Cardiac muscle cell (in vitro differentiated cells and primary cell): ENCODE results near the gene CATSPERE. TPM values are rescaled to one million over a fixed set of nuclear protein-coding genes. Genes with fewer than 3 reads are reported as not detected.

ENCODE experiments used
- DNase-seq, 2 donors: peaks; one replicate each; pipeline versions ENCODE4 v3.0.0 to v3.0.0-alpha.2; 2010 to 2017; ENCODE audit warnings: low read depth in 1 of 2, low spot score in 1 of 2
- H3K27ac ChIP-seq: fragments of 200-600 bp; sonication (generic); 2 replicates; pipeline ENCODE4 v1.5.1; 2016
- H3K27me3 ChIP-seq: fragments of 200-600 bp; sonication (generic); 2 replicates; pipeline ENCODE4 v1.6.0; 2016; ENCODE audit warnings: control low read depth
- H3K36me3 ChIP-seq: fragments of 200-600 bp; sonication (generic); 2 replicates; pipeline ENCODE4 v1.5.1; 2016; ENCODE audit warnings: control low read depth
- H3K4me1 ChIP-seq: fragments of 200-600 bp; sonication (generic); 2 replicates; pipeline ENCODE4 v1.8.1; 2017; ENCODE audit warnings: low read depth, mild to moderate bottlenecking, mixed run types
- H3K4me3 ChIP-seq: fragments of 200-600 bp; sonication (generic); 2 replicates; pipeline ENCODE4 v1.5.1; 2016; ENCODE audit warnings: mild to moderate bottlenecking
- H3K9me3 ChIP-seq: fragments of 200-600 bp; sonication (generic); 2 replicates; pipeline ENCODE4 v1.5.1; 2017; ENCODE audit warnings: low read depth, mild to moderate bottlenecking, control low read depth
- CTCF ChIP-seq: IDR thresholded peaks from 2 replicates; pipeline ENCODE4 v1.5.1; 2012; ENCODE audit warnings: low read depth, mild to moderate bottlenecking, low read length
- polyA plus RNA-seq: library from polyadenylated mRNA; unstranded; fragments of >200 nt; fragmentation: Nextera tagmentation; extraction: Ambion mirVana; gene quantifications from 2 replicates; pipeline ENCODE4 v1.2.1, GENCODE V29; 2016
- total RNA-seq: library from RNA; depleted of rRNA; stranded (reverse); fragments of >200 nt; gene quantifications from 2 replicates; pipeline ENCODE4 v1.2.3, GENCODE V29; 2016

CATSPERE gene
- total and polyA plus RNA-seq, 2 experiments from 2014 or later, result 1.1 to 1.4 TPM

- DNase-seq, result peak; percentile 14 to 40
- Histone ChIP-seq H3K27me3 (no peaks in the 10 kb centered on the region), H3K4me1 (peaks cover 16% of the 10 kb centered on the region), H3K4me3 (peak overlapping the region; percentile 75), H3K27ac (peak overlapping the region; percentile 82), H3K9me3 (no peaks in the 10 kb centered on the region), H3K36me3 (no peaks in the 10 kb centered on the region)
- TF ChIP-seq CTCF, result no peak
Measured at GRCh38 chr1:244653439-244654107, 192.5 kb downstream of the CATSPERE start.

GRCh38 chr1:244654108-244655038 lies 193.3 kb downstream of the CATSPERE start:
- Histone ChIP-seq H3K4me3 (peak overlapping the region; percentile 75), H3K27ac (peak overlapping the region; percentile 82), H3K36me3 (no peaks in the 10 kb centered on the region), H3K9me3 (no peaks in the 10 kb centered on the region), H3K27me3 (no peaks in the 10 kb centered on the region), H3K4me1 (peaks cover 16% of the 10 kb centered on the region)
- no peak for TF ChIP-seq CTCF
- peak in 1 of 2 donors; percentile 6 for DNase-seq

GRCh38 chr1:244655186-244655585 lies 194.1 kb downstream of the CATSPERE start:
- Histone ChIP-seq H3K4me3 (peak overlapping the region; percentile 75), H3K9me3 (no peaks in the 10 kb centered on the region), H3K36me3 (no peaks in the 10 kb centered on the region), H3K27ac (no peak overlapping the region), H3K27me3 (no peaks in the 10 kb centered on the region), H3K4me1 (peaks cover 16% of the 10 kb centered on the region)
- no peak for DNase-seq
- no peak for TF ChIP-seq CTCF

- TF ChIP-seq CTCF, result no peak
- DNase-seq, result no peak
- peaks cover 16% of the 10 kb centered on the region for H3K4me1 ChIP-seq
- no peaks in the 10 kb centered on the region for H3K27me3 ChIP-seq
- no peaks in the 10 kb centered on the region for H3K9me3 ChIP-seq
- H3K27ac ChIP-seq, result peak overlapping the region; percentile 56
- no peak overlapping the region for H3K4me3 ChIP-seq
- no peaks in the 10 kb centered on the region for H3K36me3 ChIP-seq
Measured at GRCh38 chr1:244657421-244657820, 196.3 kb downstream of the CATSPERE start.

- TF ChIP-seq CTCF, result no peak
- Histone ChIP-seq H3K36me3 (no peaks in the 10 kb centered on the region), H3K9me3 (no peaks in the 10 kb centered on the region), H3K27ac (no peak overlapping the region), H3K27me3 (no peaks in the 10 kb centered on the region), H3K4me3 (no peak overlapping the region), H3K4me1 (peaks cover 14% of the 10 kb centered on the region)
- no peak for DNase-seq
Measured at GRCh38 chr1:244659694-244660093, 198.6 kb downstream of the CATSPERE start.
